IMR-90 (cell line): ENCODE data around the gene PES1. TPM values are rescaled to one million over a fixed set of nuclear protein-coding genes. Genes with fewer than 3 reads are reported as not detected.

Source experiments
- ATAC-seq: fragments of 200-7000 bp; cut with Tn5 transposase; 2 replicates; pipeline ENCODE4 v1.9.1; 2020; ENCODE audit warnings: low read depth, mild to moderate bottlenecking, moderate library complexity
- BruUV-seq: library from RNA; stranded (reverse); fragments of 400-500 nt; replicated peaks from 2 replicates; lab custom pipeline; 2021; lab: Mats Ljungman, UMichigan
- CTCF ChIA-PET: fragments of 300-600 bp; formaldehyde crosslinking; extraction: SDS; loops from one replicate; lab custom pipeline; 2021; ENCODE audit warnings: antibody characterized with exemption; lab: Yijun Ruan, JAX
- POLR2A ChIA-PET: fragments of 300-600 bp; sonication (Branson Sonifier 250); formaldehyde crosslinking; loops from one replicate; lab custom pipeline; 2022; ENCODE audit warnings: antibody characterized with exemption; ENCODE audit not compliant: unreplicated experiment; lab: Charles Lee
- DNase-seq: peaks from one replicate; pipeline ENCODE4 v3.0.0; 2013
- H2AFZ ChIP-seq: replicated peaks from 2 replicates; pipeline ENCODE3; 2013; ENCODE audit warnings: low read length, mild to moderate bottlenecking; ENCODE audit not compliant: poor library complexity
- H2AK5ac ChIP-seq: 2 replicates; pipeline ENCODE4 v1.6.1; 2013; ENCODE audit warnings: low read depth, low read length, inconsistent platforms
- H2AK9ac ChIP-seq: replicated peaks from 2 replicates; pipeline ENCODE3; 2013; ENCODE audit warnings: mild to moderate bottlenecking, low read depth, low read length, moderate library complexity; ENCODE audit not compliant: poor library complexity
- H2BK120ac ChIP-seq: 2 replicates; pipeline ENCODE4 v1.6.1; 2013; ENCODE audit warnings: low read depth, low read length, inconsistent platforms
- H2BK15ac ChIP-seq: 3 replicates; pipeline ENCODE4 v1.6.1; 2013; ENCODE audit warnings: low read depth, low read length, inconsistent platforms
- H2BK20ac ChIP-seq: 2 replicates; pipeline ENCODE4 v1.6.1; 2013; ENCODE audit warnings: low read depth, mild to moderate bottlenecking, inconsistent platforms, low read length, moderate library complexity
- H2BK5ac ChIP-seq: 2 replicates; pipeline ENCODE4 v1.6.1; 2013; ENCODE audit warnings: mild to moderate bottlenecking, low read depth, low read length, inconsistent platforms; ENCODE audit not compliant: poor library complexity, severe bottlenecking
- H3K14ac ChIP-seq: replicated peaks from 2 replicates; pipeline ENCODE4 v1.6.1; 2013; ENCODE audit warnings: low read depth, low read length, inconsistent platforms
- H3K18ac ChIP-seq: 2 replicates; pipeline ENCODE4 v1.6.1; 2013; ENCODE audit warnings: low read depth, low read length, control low read depth
- H3K23ac ChIP-seq: 2 replicates; pipeline ENCODE4 v1.6.1; 2013; ENCODE audit warnings: low read depth, low read length, inconsistent platforms
- H3K27ac ChIP-seq: 2 replicates; pipeline ENCODE4 v1.5.1; 2013; ENCODE audit warnings: mild to moderate bottlenecking, control low read depth, low read length; ENCODE audit not compliant: insufficient read depth
- H3K27me3 ChIP-seq: 2 replicates; pipeline ENCODE4 v1.6.1; 2013; ENCODE audit warnings: low read length; ENCODE audit not compliant: control insufficient read depth, insufficient read depth
- H3K36me3 ChIP-seq: 2 replicates; pipeline ENCODE4 v1.6.1; 2013; ENCODE audit warnings: low read length, mixed read lengths; ENCODE audit not compliant: control insufficient read depth, insufficient read depth
- H3K4ac ChIP-seq: 2 replicates; pipeline ENCODE4 v1.6.1; 2013; ENCODE audit warnings: low read depth, low read length, inconsistent platforms
- H3K4me1 ChIP-seq: 2 replicates; pipeline ENCODE4 v1.6.1; 2013; ENCODE audit warnings: low read length, mixed read lengths; ENCODE audit not compliant: control insufficient read depth, insufficient read depth
- H3K4me2 ChIP-seq: 2 replicates; pipeline ENCODE4 v1.6.1; 2013; ENCODE audit warnings: low read depth, mild to moderate bottlenecking, control low read depth, low read length, moderate library complexity
- H3K4me3 ChIP-seq: 2 replicates; pipeline ENCODE4 v1.5.1; 2013; ENCODE audit warnings: low read depth, mild to moderate bottlenecking, control low read depth, low read length, moderate library complexity; ENCODE audit not compliant: insufficient read depth
- H3K56ac ChIP-seq: 2 replicates; pipeline ENCODE4 v1.6.1; 2013; ENCODE audit warnings: low read length, inconsistent platforms; ENCODE audit not compliant: insufficient read depth; ENCODE audit errors: extremely low read depth
- H3K79me1 ChIP-seq, 2 experiments: 2 replicates each; pipeline ENCODE4 v1.6.1; 2013; ENCODE audit warnings: low read length in 2 of 2, inconsistent platforms in 1 of 2, low read depth in 1 of 2
- H3K9ac ChIP-seq: 2 replicates; pipeline ENCODE4 v1.6.1; 2013; ENCODE audit warnings: low read depth, low read length, control low read depth
- H3K9me1 ChIP-seq: 2 replicates; pipeline ENCODE4 v1.6.1; 2013; ENCODE audit warnings: low read length, inconsistent platforms; ENCODE audit not compliant: insufficient read depth
- H3K9me3 ChIP-seq: 2 replicates; pipeline ENCODE4 v1.6.1; 2013; ENCODE audit warnings: low read length; ENCODE audit not compliant: control insufficient read depth, insufficient read depth
- H4K20me1 ChIP-seq: 2 replicates; pipeline ENCODE4 v1.6.1; 2013; ENCODE audit warnings: low read length, inconsistent platforms; ENCODE audit not compliant: insufficient read depth
- H4K5ac ChIP-seq: 2 replicates; pipeline ENCODE4 v1.6.1; 2013; ENCODE audit warnings: mild to moderate bottlenecking, low read depth, low read length, control low read depth
- H4K8ac ChIP-seq, 2 experiments: 2 replicates each; pipeline ENCODE4 v1.6.1; 2013; ENCODE audit warnings: low read depth in 2 of 2, low read length in 2 of 2, control low read depth in 1 of 2, inconsistent platforms in 1 of 2
- H4K91ac ChIP-seq: 2 replicates; pipeline ENCODE4 v1.6.1; 2013; ENCODE audit warnings: low read depth, low read length, inconsistent platforms; ENCODE audit not compliant: insufficient read depth
- BHLHE40 ChIP-seq: fragments of 150-350 bp; IDR thresholded peaks from 2 replicates; pipeline ENCODE4 v1.6.1; 2016; ENCODE audit warnings: mild to moderate bottlenecking, low read depth, low read length
- CEBPB ChIP-seq: IDR thresholded peaks from 2 replicates; pipeline ENCODE4 v1.6.1; 2012; ENCODE audit warnings: low read depth, low read length, improper control_type of control experiment
- CHD1 ChIP-seq: IDR thresholded peaks from 2 replicates; pipeline ENCODE4 v1.6.1; 2012; ENCODE audit warnings: low read depth, low read length, improper control_type of control experiment
- CTCF ChIP-seq: conservative IDR thresholded peaks from 2 replicates; pipeline ENCODE4 v1.5.1; 2012; ENCODE audit warnings: mild to moderate bottlenecking, low read depth, low read length, improper control_type of control experiment
- FOS ChIP-seq: fragments of 150-350 bp; IDR thresholded peaks from 2 replicates; pipeline ENCODE4 v1.6.1; 2016; ENCODE audit warnings: low read depth, low read length
- MAFK ChIP-seq: IDR thresholded peaks from 2 replicates; pipeline ENCODE4 v1.6.1; 2012; ENCODE audit warnings: low read depth, low read length, improper control_type of control experiment
- MAZ ChIP-seq: IDR thresholded peaks from 2 replicates; pipeline ENCODE4 v1.6.1; 2012; ENCODE audit warnings: low read depth, mild to moderate bottlenecking, low read length, improper control_type of control experiment, moderate library complexity, borderline replicate concordance
- MXI1 ChIP-seq: IDR thresholded peaks from 2 replicates; pipeline ENCODE4 v1.6.1; 2012; ENCODE audit warnings: low read depth, mild to moderate bottlenecking, low read length, moderate library complexity, borderline replicate concordance
- NFE2L2 ChIP-seq: fragments of 150-350 bp; IDR thresholded peaks from 2 replicates; pipeline ENCODE4 v1.6.1; 2016; ENCODE audit warnings: low read depth, mild to moderate bottlenecking, low read length
- POLR2A ChIP-seq: IDR thresholded peaks from 2 replicates; pipeline ENCODE4 v1.6.1; 2012; ENCODE audit warnings: mild to moderate bottlenecking, low read depth, low read length
- RAD21 ChIP-seq: IDR thresholded peaks from 2 replicates; pipeline ENCODE4 v1.6.1; 2012; ENCODE audit warnings: low read length, improper control_type of control experiment
- RCOR1 ChIP-seq: IDR thresholded peaks from 2 replicates; pipeline ENCODE4 v1.6.1; 2012; ENCODE audit warnings: mild to moderate bottlenecking, low read length, improper control_type of control experiment; ENCODE audit not compliant: insufficient replicate concordance
- RFX5 ChIP-seq: IDR thresholded peaks from 2 replicates; pipeline ENCODE4 v1.8.0; 2012; ENCODE audit warnings: low read depth, mild to moderate bottlenecking, low read length, moderate library complexity
- SMC3 ChIP-seq: fragments of 150-350 bp; IDR thresholded peaks from 2 replicates; pipeline ENCODE4 v1.6.1; 2016; ENCODE audit warnings: low read depth, mild to moderate bottlenecking, antibody characterized with exemption, low read length, moderate library complexity
- WGBS, 2 experiments: methylation state at CpG; one replicate each; pipeline versions ENCODE4 v1.1.5 to v1.1.7; 2013; ENCODE audit warnings: missing lambda C conversion rate in 2 of 2; ENCODE audit not compliant: insufficient read length in 1 of 2; ENCODE audit errors: extremely low coverage in 2 of 2; 5-methylcytosine and 5-hydroxymethylcytosine counted together
- dilution Hi-C: fragments of 300-500 bp; cut with HindIII; formaldehyde crosslinking; loops from one replicate; pipeline ENCODE4 v1.14.3; 2018; ENCODE audit warnings: low sequenced_read_pairs; ENCODE audit not compliant: unreplicated experiment
- in situ Hi-C: fragments of 300-500 bp; cut with MboI; formaldehyde crosslinking; loops from 3 replicates; pipeline ENCODE4 v1.14.3; 2019; ENCODE audit warnings: low sequenced_read_pairs, inconsistent platforms, mixed read lengths
- intact Hi-C: fragments of 100-400 bp; cut with micrococcal nuclease; formaldehyde crosslinking; loops from 2 replicates; pipeline ENCODE4 v1.10.0; 2022
- polyA plus RNA-seq, 3 experiments: library from polyadenylated mRNA; depleted of rRNA; stranded (reverse); fragments of >200 nt; gene quantifications; 2 replicates each; pipeline ENCODE4 v1.2.3, GENCODE V29; 2012; ENCODE audit warnings: low replicate concordance in 1 of 3
- total RNA-seq: library from RNA; depleted of rRNA; stranded (reverse); fragments of >200 nt; gene quantifications from 2 replicates; pipeline ENCODE4 v1.2.3, GENCODE V29; 2012

The PES1 gene
- total and polyA plus RNA-seq, 2 of the 4 experiments (the other 2 are of a cell fraction) = 120 to 142 TPM

DNA sequence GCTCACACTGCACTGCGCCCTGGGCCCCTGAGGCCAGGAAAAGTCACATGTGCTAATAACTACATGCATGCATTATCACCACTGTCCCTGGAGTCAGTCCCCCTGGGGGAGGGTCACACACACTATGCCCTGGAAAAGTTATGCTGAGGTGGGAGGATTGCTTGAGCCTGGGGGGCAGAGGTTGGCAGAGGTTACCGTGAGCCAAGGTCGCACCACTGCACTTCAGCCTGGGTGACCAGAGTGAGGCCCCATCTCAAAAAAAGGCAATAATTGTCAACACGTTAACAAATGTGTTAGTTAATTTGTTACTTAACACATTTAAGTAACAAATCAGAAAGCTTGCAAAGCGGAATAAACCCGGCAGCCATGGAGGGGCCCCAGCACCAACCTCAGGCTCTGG is 31.8 kb downstream of the PES1 start:
- Histone ChIP-seq H2BK120ac (no peak overlapping the region), H3K14ac (no peak overlapping the region), H3K18ac (no peak overlapping the region), H3K23ac (no peak overlapping the region), H4K8ac (no peak overlapping the region), H3K4me1 (no peaks in the 10 kb centered on the region), H2AK5ac (no peak overlapping the region), H2BK20ac (no peak overlapping the region), H3K4me3 (no peak overlapping the region), H2BK15ac (no peak overlapping the region), H2AFZ (no peak overlapping the region), H3K56ac (no peak overlapping the region), H3K9me1 (no peaks in the 10 kb centered on the region), H4K20me1 (no peaks in the 10 kb centered on the region), H3K27ac (no peak overlapping the region), H3K4ac (no peak overlapping the region), H3K9ac (no peak overlapping the region), H2AK9ac (no peak overlapping the region), H3K4me2 (no peak overlapping the region), H3K9me3 (no peaks in the 10 kb centered on the region), H3K27me3 (peaks cover 21% of the 10 kb centered on the region), H3K36me3 (no peaks in the 10 kb centered on the region), H3K79me1 (no peaks in the 10 kb centered on the region), H2BK5ac (no peak overlapping the region), H4K5ac (no peak overlapping the region), H4K91ac (no peak overlapping the region)
- no peak for ATAC-seq
- TF ChIP-seq RFX5 = no peak
- no peak for TF ChIP-seq CHD1
- TF ChIP-seq POLR2A = no peak
- no peak for TF ChIP-seq SMC3
- TF ChIP-seq MXI1 = no peak
- TF ChIP-seq RAD21 = no peak
- TF ChIP-seq FOS = no peak
- no peak for TF ChIP-seq MAFK
- TF ChIP-seq MAZ = no peak
- TF ChIP-seq RCOR1 = no peak
- no peak for TF ChIP-seq NFE2L2
- no peak for TF ChIP-seq CEBPB
- TF ChIP-seq BHLHE40 = no peak
- no peak for TF ChIP-seq CTCF
- intact Hi-C loops = no loop called here
- 43% methylated on average over 2 of the region's 6 CpGs; no CpG with 5 or more reads in 1 of the 2 experiments for WGBS, 2 experiments
- DNase-seq = no peak
- POLR2A ChIA-PET = no interaction called here
- CTCF ChIA-PET = no interaction called here
- dilution Hi-C loops = no loop called here
- no TSS peak for BruUV-seq
- in situ Hi-C loops = no loop called here
